Activated CD4-positive, alpha-beta T cell treated with anti-CD3 and anti-CD28 coated beads, Interleukin-2, amount 50 U/mL, for 16 hours (primary cell): ENCODE measurements around the gene SMURF1.
"Not testable (repeated sequence)": the region's sequence is repeated elsewhere in the genome, so short reads cannot be mapped to it uniquely, and the experiment has no call there.

ENCODE experiments used
- DNase-seq: peaks from one replicate; pipeline ENCODE4 v3.0.0-alpha.2; 2020

The SMURF1 gene

DNA sequence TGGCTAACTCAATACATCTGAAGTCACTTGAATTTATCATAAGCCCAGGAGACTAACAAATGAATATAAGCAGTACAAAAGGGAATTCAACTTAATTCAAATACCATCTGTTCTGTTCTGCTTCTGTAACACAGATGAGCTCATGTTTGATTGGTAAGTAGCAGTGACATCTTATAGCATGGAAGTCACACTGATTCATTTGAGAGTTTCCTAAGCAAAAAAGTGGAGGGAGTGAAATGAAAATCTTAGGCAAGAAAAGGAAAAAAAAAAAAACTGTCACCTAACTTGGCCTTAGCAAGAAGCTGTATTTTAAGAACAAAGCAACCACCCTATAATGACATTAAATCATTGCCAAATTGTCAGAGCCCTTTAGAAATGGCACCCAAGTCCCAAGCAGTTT, 49.5 kb downstream of the SMURF1 start:
- no peak for DNase-seq

DNA sequence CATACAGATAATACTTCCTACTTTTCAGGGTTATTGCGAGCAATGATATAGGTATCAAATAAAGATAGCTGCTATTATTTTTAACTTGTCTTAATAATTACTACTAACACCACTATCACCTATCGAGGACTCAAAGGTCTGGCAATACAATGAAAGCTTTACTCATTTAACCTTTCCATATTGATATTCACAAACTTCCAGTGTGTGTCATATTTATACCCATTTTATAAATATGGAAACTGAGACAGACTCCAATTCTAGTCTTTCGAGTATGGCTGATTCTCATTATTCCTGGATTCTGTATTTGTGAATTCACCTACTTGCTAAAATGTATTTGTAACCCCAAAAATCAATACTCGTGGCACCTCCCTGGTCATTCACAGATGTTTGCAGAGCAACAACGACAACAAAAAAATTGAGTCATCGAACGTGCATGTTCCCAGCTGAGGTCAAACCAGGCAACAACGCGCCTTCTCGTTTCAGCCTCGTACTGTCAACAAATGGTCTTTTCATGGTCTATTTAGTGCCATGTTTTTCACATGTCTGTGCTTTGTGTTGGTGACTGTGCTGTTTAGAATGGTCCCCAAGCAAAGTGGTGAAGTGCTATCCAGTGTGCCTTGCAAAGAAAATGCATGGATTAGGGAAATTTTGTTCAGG, 51.7 kb downstream of the SMURF1 start:
- DNase-seq, result no peak

DNA sequence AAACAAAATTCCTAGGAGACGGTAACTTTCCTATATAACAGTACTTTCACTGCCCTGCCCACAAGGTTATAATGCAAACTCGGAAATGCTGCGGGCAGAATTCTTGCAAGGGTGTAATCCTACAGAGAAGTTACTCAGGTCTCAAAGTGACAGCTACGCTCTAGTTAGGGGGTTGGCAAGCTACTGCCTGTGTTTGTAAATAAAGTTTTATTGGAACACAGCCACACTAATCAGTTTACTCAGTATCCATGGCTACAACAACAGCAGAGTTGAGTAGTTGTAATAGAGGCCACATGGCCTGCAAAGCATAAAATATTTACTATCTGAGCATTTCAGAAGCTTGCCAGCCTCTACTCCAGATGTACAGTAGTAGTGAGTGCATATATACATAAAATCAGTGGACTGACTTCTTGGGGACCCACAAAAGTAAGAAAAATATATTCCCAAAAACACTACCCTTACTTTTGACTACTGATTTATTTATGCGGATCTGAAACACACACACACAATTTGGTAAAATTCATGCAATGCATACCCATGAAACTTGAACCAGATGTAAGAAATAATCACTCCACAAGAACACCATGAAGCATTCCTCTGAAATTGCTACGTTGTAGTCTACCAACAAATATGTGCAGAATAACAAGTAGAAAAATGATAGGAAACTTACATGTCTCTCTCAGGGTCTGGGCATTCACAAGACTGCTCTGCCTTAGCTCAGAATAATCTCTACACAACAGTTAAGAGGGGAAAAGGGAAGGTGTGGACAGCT, 53.0 kb downstream of the SMURF1 start:
- no peak for DNase-seq

DNA sequence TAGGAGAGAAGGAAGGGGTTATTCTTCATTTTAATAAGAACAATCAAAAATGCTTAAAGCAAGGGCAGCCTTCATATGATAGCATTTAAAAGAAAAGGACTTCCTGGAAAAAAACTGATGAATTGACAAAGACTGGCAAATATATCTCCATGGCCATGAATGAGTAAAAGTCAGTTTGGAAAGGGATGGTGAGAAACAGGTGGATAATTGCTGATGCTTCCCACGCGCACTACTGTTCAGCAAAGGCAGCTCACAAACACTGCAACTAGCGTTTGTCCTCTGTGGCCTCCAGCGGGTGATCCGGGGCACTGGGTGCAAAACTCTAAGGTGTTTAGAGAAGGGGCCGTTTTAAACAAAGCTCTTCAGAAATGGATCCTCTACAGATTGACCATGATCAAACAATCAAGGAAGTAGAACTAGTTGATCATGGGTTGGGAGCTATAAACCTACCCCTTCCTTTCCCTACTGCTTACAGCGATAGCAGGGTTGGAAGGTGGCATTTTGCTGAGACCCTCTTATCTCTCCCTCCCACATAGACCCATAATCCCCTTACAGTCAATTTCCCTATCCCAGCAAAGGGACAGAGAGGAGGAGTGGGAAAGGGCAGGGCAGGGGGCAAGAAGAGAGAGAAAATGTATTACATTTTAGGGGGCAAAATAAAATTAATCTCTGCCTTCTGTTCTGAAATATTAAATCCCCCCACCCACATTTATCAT, 53.8 kb downstream of the SMURF1 start:
- DNase-seq, result no peak

DNA sequence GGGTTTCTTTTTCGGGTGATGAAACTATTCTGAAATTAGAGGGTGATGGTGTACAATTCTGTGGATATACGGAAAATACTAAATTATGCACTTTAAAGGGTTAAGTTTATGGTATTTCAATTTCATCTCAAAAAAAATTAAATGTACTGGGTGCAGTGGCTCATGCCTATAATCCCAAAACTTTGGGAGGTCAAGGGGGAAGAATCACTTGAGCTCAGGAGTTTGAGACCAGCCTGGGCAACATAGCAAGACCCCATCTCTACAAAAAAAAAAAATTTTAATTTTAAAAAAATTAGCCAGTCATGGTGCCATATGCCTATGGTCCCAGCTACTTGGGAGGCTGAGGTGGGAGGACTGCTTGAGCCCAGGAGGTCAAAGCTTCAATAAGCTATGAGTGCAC, 57.0 kb downstream of the SMURF1 start:
- no peak for DNase-seq

DNA sequence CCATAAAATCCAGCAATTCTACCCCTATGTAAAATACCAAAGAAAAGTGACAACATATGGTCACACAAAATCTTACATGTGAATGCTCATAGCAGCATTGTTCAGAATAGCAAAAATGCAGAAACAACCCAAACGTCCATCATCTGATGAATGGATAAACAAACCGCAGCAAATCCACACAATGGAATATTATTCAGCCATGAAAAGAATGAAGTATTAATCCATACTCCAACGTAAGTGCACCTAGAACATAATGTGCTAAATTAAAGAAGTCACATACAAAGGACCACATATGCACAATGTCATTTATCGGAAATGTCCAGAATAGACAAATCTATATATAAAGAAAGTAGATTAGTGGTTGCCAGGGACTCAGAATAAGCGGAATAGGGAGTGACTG, 57.4 kb downstream of the SMURF1 start:
- DNase-seq, result no peak

DNA sequence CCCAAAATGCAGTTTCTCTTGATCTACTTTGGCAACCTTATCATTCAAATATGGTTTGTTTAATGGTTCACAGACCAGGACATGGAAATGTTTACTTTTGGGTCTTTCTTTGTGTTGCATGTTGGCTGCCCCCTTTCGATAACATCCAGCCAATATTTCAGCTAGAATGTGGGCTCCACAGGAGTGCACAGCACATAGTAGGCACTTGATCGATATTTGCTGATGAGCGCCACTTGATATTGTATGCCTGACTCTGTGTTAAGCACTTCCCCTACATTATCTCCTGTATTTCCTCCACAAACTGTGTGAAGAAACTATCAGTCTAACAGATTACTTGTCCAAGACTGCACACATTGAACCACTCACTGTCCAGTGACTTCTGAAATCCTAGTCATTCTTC, 60.2 kb downstream of the SMURF1 start:
- no peak for DNase-seq

DNA sequence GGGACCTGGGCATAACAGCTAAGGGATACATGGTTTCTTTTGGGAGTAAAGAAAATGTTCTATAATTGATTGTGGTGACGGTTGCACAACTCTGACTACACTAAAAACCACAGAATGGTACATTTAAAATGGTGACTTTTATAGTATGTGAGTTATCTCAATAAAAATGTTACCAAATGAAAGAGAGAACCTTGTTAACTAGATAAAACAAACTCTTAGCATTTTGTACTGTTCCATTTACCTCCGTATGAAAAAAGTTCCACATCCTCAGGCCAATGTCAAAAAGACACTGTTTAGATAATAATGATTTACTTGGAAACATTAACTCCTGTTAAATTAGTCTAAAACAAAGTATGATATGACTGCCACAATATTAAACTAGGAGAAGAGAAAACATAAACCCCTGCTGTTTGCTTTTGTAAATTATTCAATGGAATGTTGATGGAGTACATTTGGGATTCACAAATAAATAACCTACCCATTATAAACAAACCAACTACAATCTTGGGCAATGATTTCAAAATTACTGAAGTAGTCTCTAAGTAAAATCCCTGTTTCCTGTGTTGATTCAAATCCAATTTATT, 60.7 kb downstream of the SMURF1 start:
- no peak for DNase-seq

DNA sequence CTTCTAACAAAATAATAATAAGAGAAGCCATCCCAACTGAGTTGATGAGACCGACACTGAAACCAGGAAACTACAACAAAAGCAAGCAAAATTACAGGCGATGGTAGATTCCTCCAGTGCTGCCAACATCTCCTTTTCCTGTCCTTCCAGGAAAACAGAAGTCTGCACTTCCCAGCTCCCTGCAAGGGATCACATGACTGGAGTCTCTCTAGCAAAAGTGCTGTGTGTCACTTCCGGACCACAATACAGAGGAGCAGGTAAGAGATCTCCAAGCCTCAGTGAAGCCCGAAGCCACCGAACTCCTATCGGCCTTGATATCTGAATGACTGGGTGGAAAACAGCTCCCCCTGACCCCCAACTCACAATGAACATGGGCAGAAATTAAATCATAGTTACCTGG, 63.2 kb downstream of the SMURF1 start:
- DNase-seq, result no peak

DNA sequence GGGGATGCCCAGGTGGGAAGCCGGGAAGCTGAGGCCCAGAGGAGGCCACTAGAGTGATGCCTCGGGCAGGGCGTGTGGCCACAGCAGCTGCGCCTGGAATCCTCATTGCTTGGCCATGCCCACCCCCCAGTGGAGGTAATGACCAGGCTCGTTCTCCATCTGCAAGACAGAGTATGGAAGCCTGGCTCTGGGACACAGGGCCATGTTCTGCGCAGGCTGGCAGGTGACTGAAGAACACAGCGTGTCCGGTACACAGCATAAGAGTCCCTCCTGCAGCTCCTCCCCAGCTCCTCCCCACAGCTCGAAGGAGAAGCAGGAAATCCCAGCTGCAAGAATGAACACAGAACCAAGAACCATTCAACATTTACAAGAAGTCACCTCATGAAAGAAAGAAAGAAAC, 64.8 kb downstream of the SMURF1 start:
- DNase-seq, result no peak

DNA sequence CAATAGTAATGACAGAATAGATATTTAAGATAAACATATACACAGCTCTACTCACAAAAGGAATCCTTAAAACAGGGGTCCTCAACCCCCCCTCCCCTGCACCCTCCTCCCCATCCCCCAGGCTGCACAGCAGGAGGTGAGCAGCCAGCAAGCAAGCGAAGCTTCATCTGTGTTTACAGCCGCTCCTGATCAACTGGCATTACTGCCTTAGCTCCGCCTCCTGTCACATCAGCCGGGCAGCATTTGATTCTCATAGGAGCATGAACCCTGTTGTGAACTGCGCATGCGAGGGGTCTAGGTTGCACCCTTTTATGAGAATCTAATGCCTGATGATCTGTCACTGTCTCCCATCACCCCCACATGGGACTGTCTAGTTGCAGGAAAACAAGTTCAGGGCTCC, 65.5 kb downstream of the SMURF1 start:
- DNase-seq, result no peak

DNA sequence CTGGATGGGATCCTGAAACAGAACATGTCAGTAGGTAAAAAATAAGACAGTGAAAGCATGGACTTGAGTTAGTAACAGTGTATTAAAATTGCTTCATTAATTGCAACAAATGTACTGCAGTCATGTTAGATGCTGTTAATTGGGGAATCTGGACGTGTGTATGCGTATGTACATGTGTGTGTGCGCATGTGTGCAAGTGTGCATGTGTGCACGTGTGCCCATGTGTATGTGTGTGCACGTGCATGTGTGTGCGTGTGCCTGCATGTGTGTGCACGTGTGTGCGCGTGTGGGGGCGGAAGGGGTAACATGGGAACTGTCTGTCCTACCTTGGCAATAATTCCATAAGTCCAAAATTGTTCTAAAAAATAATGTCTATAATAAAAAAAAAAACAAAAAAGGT, 67.3 kb downstream of the SMURF1 start:
- no peak for DNase-seq

DNA sequence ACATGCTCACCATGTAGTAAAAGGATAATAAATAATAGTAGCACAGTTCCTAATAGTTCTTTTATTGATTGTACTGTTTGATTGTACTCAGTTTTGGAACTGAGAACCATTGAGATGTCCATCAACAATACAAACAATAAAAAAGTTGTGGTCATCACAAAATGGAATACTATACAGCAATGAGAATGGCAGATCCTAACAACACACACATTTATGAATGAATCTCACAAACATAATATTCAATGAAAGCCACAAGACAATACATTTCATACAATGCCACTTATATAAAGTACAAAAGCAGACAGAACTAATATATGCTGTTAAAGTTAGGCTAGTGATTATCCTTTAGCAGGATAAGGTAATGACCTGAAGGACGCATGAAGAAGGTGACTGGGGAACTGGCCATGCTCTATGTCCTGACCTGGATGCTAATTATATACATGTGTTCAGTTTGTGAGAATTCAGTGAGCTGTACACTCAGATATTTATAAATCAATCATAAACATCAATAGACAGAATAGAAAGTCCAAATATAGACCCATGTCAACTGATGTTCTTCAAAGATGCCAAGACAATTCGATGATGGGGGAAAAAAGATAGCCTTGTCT, 70.0 kb downstream of the SMURF1 start:
- no peak for DNase-seq

DNA sequence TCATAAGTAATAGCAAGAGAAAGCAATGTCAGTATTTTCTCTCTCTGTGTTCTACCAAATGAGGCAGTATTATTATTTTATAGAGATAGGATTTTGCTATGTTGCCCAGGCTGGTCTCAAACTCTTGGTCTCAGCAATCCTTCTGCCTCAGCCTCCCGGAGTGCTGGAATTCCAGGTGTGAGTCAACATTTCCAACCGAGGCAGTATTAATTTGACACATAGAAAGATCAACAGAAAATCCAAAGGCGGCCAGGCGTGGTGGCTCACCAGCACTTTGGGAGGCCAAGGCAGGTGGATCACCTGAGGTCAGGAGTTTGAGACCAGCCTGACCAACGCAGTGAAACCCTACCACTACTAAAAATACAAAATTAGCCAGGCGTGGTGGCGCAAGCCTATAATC, 71.8 kb downstream of the SMURF1 start:
- DNase-seq, result no peak

DNA sequence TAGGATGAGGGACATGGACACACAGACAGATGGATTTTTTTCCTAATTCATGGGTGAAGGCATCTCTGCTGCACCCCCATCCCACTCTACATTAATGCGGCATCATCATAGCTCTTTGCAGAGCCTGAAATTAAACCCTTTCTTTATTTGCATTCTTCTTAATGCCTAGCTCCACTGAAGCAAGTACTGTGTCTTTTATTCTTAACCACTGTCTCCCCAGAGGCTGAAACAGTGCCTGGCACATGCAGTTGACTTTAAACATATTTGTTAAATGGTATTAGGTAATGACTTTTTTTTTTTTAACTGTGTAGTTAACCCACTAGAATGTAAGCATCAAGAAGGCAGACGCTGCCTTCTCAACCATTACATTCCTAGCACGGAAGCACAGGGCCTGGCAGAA, 73.5 kb downstream of the SMURF1 start:
- DNase-seq, result no peak

DNA sequence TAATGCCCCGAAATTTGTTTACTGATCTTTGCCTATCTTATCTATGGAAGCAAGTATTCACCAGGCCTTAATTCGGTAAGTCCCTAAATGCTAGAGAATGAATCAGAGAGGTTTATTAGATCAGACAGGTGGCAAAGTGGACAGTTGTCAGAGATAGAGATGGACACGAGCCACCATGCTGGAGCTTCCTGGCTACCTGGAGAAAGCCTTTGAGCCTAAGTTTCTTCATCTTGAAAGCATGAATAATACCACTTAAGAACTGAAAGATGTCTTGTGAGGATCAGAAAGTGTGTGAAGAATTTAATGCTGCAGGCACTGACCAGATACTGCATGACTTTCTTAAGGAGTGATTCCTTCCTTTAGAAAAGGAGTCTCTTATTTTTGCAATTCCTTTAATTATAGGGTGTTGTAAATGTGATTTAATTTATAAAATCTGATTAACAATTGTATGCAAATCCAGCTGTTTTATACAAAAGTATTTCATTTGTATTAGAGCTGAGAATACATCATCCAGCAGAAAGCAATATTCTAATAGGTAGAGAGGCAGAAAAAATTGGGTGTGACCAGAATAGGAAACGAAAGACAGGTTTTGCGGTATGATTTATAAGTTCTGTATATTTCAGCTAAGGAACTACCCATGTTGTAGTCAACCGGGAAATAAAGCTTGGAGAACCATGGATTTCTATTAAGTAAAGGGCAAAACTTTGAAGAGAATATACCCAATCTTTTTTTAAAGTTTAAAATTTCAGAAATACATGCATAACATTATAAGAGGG, 82.7 kb downstream of the SMURF1 start:
- no peak for DNase-seq

DNA sequence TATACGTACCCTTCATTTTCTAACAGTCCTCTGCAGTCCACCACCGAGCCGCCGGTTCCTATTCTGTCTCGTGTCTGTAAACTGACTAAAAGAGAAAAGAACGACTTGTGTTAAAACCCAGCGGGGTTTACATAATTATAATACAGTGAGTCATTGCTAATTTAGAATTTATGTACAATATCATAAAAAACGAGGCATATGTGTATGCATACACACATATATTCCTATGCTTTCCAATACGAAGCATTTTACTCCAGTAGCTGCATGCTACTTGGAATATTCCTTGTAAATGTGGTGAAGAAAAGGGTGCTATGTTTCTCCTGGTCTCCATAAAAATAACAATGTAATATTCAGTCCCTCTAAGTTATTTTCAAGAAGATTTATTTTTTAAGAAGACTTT, 89.1 kb downstream of the SMURF1 start:
- DNase-seq, result no peak

DNA sequence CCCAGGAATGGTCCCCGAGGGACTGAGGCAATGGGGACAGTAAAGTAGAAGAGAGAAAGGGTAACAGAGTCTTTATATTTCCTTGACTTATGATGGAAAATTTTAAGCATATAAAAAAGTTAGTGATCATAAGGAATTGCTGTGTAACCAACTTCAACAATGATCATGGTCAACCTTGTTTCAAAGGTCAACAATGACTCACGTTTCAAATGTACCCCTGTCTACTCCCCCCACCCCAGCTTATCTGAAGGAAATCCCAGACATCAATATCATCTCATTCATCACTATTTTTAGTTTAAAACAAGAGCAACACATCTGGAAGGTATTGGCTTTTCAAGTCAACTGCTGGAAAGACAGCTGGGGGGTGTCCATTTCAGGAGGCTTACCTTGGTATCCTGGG, 92.9 kb downstream of the SMURF1 start:
- no peak for DNase-seq

DNA sequence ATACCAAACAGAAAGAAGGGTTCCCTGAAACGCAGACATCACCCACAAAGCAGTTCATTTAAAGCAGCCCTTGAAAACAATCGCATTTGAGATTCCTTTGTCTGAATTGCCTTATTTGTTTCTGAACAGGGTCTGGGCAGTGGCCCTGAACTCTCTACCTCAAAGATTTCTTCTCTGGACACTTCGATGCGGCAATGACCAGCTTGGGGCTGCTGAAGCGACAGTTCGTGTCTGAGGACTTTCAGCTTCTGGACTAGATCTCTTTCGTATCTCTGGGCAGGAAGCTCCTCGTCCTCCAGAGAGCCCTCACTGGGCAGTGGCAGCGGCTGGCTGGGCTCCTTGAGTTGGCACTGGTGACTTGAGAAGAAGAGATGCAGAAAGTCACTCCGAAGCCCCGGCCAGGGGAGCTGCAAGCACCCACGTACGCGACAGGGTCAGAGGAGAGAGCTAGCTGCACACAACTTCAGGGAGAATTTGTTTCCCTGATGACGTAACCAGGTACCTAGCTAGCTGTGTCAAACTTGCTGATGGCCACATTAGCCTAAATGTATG, 96.3 kb downstream of the SMURF1 start:
- DNase-seq, result no peak

DNA sequence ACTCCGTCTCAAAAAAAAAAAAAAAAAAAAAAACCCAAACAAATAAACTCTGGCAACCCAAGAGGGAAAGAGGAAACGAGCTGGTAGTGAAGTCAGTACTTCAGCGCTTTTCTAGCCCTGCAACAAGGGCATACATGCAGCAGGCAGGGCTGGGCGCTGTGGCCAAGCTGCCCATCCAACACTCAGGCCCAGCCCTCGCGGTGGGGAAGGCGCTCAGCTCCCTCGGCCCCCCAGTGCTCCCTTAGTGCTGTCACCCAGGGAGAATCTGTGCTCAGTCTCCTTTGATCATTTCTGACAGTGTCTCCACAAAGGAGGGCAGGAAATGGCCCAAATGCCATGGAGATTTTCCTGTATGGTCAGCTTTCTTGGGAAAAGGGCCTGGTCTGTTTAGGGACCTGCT, 97.2 kb downstream of the SMURF1 start:
- no peak for DNase-seq

DNA sequence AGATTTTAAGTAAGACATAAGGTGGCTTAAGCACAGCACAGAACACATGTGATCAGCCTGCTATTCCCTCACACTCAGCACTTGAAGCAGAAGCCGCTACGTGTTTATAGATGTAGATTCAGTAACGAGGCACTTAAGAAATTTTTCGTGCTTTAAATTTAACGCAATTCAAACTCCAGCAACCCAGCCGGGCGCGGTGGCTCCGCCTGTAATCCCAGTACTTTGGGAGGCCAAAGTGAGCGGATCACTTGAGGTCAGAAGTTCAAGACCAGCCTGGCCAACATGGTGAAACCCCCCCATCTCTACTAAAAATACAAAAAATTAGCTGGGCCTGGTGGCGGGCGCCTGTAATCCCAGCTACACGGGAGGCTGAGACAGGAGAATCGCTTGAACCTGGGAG, 97.6 kb downstream of the SMURF1 start:
- not testable (repeated sequence) for DNase-seq

DNA sequence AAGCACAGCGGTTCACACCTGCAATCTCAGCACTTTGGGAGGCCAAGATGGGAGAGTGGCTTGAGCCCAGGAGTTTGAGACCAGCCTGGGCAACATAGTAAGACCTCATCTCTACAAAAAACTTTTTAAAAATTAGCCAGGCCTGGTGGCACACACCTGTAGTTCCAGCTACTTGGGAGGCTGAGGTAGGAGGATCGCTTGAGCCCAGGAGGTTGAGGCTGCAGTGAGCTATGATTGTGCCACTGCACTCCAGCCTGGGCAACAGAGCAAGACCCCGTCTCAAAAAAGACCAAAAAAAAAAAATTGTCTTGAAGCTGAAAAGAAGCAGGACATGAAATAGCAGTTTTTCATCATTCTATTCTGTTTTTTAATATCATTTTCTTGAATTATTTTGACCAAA, 99.0 kb downstream of the SMURF1 start:
- not testable (repeated sequence) for DNase-seq
